ENCODE measurements around the gene SCGN. TPM values are rescaled to one million over a fixed set of nuclear protein-coding genes. Genes with fewer than 3 reads are reported as not detected.

SCGN gene
- total RNA-seq, 1 donor from 2014 or later = not detected

GRCh38 chr6:25640891-25641290 lies 11.1 kb upstream of the SCGN start:
- H3K36me3 ChIP-seq (ENCODE audit: control insufficient read depth, insufficient read depth, low read length) = no peaks in the 10 kb centered on the region
- DNase-seq (ENCODE audit: low read depth) = no peak
- no peak for TF ChIP-seq CTCF (IDR thresholded peaks at IDR 0.05; ENCODE audit: insufficient read depth, low read length, poor library complexity, severe bottlenecking)
- no peak overlapping the region for H3K4me3 ChIP-seq (ENCODE audit: low read depth, low read length)
- H3K27me3 ChIP-seq (ENCODE audit: control insufficient read depth, insufficient read depth, low read length) = no peaks in the 10 kb centered on the region

- Histone ChIP-seq H3K4me3 (ENCODE audit: low read depth, low read length) (no peak overlapping the region), H3K27me3 (ENCODE audit: control insufficient read depth, insufficient read depth, low read length) (no peaks in the 10 kb centered on the region), H3K36me3 (ENCODE audit: control insufficient read depth, insufficient read depth, low read length) (no peaks in the 10 kb centered on the region)
- TF ChIP-seq CTCF (IDR thresholded peaks at IDR 0.05; ENCODE audit: insufficient read depth, low read length, poor library complexity, severe bottlenecking) = no peak
- no peak for DNase-seq (ENCODE audit: low read depth)
These were observed 10.6 kb upstream of the SCGN start for GRCh38 chr6:25641377-25641776.

- H3K27me3 ChIP-seq (ENCODE audit: control insufficient read depth, insufficient read depth, low read length) = no peaks in the 10 kb centered on the region
- TF ChIP-seq CTCF (IDR thresholded peaks at IDR 0.05; ENCODE audit: insufficient read depth, low read length, poor library complexity, severe bottlenecking) = no peak
- DNase-seq (ENCODE audit: low read depth) = no peak
- no peak overlapping the region for H3K4me3 ChIP-seq (ENCODE audit: low read depth, low read length)
- no peaks in the 10 kb centered on the region for H3K36me3 ChIP-seq (ENCODE audit: control insufficient read depth, insufficient read depth, low read length)
These were observed 9.9 kb upstream of the SCGN start for GRCh38 chr6:25641940-25642666.

- no peak for DNase-seq (ENCODE audit: low read depth)
- Histone ChIP-seq H3K36me3 (ENCODE audit: control insufficient read depth, insufficient read depth, low read length) (no peaks in the 10 kb centered on the region), H3K4me3 (ENCODE audit: low read depth, low read length) (no peak overlapping the region), H3K27me3 (ENCODE audit: control insufficient read depth, insufficient read depth, low read length) (no peaks in the 10 kb centered on the region)
- TF ChIP-seq CTCF (IDR thresholded peaks at IDR 0.05; ENCODE audit: insufficient read depth, low read length, poor library complexity, severe bottlenecking) = no peak
These were observed 9.2 kb upstream of the SCGN start for GRCh38 chr6:25642667-25643328.

- no peak for DNase-seq (ENCODE audit: low read depth)
- no peak overlapping the region for H3K4me3 ChIP-seq (ENCODE audit: low read depth, low read length)
- H3K36me3 ChIP-seq (ENCODE audit: control insufficient read depth, insufficient read depth, low read length) = no peaks in the 10 kb centered on the region
- H3K27me3 ChIP-seq (ENCODE audit: control insufficient read depth, insufficient read depth, low read length) = no peaks in the 10 kb centered on the region
- TF ChIP-seq CTCF (IDR thresholded peaks at IDR 0.05; ENCODE audit: insufficient read depth, low read length, poor library complexity, severe bottlenecking) = no peak
These were observed 6.1 kb upstream of the SCGN start for GRCh38 chr6:25645916-25646315.

Measured in kidney epithelial cell (primary cell).